Kidney (tissue), 14 donors: ENCODE measurements around the gene ACTN4. TPM values are rescaled to one million over a fixed set of nuclear protein-coding genes. Genes with fewer than 3 reads are reported as not detected.
A peak's percentile ranks its signal among the peaks of the same experiment; 100 is the strongest.

Experiments
- DNase-seq, 5 donors: peaks; one replicate each; pipeline ENCODE4 v3.0.0-alpha.2; 2013 to 2020
- FAIRE-seq: peaks from 2 replicates; lab custom pipeline; 2012; peaks lifted over from hg19 to GRCh38; lab: Jason Lieb, UNC
- H3K27ac ChIP-seq, 2 donors: one replicate each; pipeline ENCODE4 v1.7.0; 2013; ENCODE audit warnings: low read depth in 2 of 2, low read length in 2 of 2, inconsistent platforms in 1 of 2
- H3K27me3 ChIP-seq: one replicate; pipeline ENCODE4 v1.7.1; 2013; ENCODE audit warnings: low read length, inconsistent platforms; ENCODE audit not compliant: control insufficient read depth, insufficient read depth
- H3K36me3 ChIP-seq, 3 donors: one replicate each; pipeline versions ENCODE4 v1.7.0 to v1.7.1; 2013; ENCODE audit warnings: low read length in 3 of 3, control low read depth in 1 of 3, inconsistent platforms in 1 of 3; ENCODE audit not compliant: insufficient read depth in 3 of 3, control insufficient read depth in 2 of 3
- H3K4me1 ChIP-seq, 3 donors: one replicate each; pipeline versions ENCODE4 v1.7.0 to v1.7.1; 2013; ENCODE audit warnings: low read length in 3 of 3, inconsistent platforms in 1 of 3, low read depth in 1 of 3; ENCODE audit not compliant: control insufficient read depth in 2 of 3, insufficient read depth in 2 of 3
- H3K4me3 ChIP-seq, 3 donors: one replicate each; pipeline versions ENCODE4 v1.7.0 to v1.8.1; 2013; ENCODE audit warnings: low read length in 3 of 3, control low read depth in 1 of 3, inconsistent platforms in 1 of 3
- H3K9ac ChIP-seq, 3 donors: one replicate each; pipeline versions ENCODE4 v1.7.0 to v1.7.1; 2013; ENCODE audit warnings: low read length in 3 of 3, control low read depth in 1 of 3, inconsistent platforms in 1 of 3
- H3K9me3 ChIP-seq, 3 donors: one replicate each; pipeline versions ENCODE4 v1.7.0 to v1.7.1; 2013; ENCODE audit warnings: low read length in 3 of 3, control low read depth in 1 of 3, inconsistent platforms in 1 of 3; ENCODE audit not compliant: control insufficient read depth in 2 of 3, insufficient read depth in 1 of 3
- CTCF ChIP-seq: IDR thresholded peaks from 3 replicates; pipeline ENCODE4 v1.5.1; 2012; ENCODE audit warnings: mild to moderate bottlenecking, moderate library complexity, borderline replicate concordance; ENCODE audit not compliant: insufficient read depth; ENCODE audit errors: extremely low read depth
- intact Hi-C: fragments of 100-400 bp; cut with DNase I; formaldehyde crosslinking; loops from one replicate; pipeline ENCODE4 v1.11.1; 2022
- polyA plus RNA-seq: library from polyadenylated mRNA; stranded (reverse); fragments of 350-450 nt; fragmentation: Illumina TruSeq; extraction: RNeasy Lipid Tissue Mini Kit (QIAGEN cat#74804); gene quantifications from one replicate; pipeline ENCODE4 v1.2.3, GENCODE V29; 2014; ENCODE audit warnings: low read depth, low replicate concordance; ENCODE audit not compliant: insufficient read depth
- total RNA-seq: library from RNA; stranded (reverse); fragmentation: NEBNext Ultra II Directional; extraction: Animal tissue kit (Norgen Biotek cat#: 25700); gene quantifications from one replicate; pipeline ENCODE4 v1.2.1, GENCODE V29; 2021
- donor health status: control.
- donor health status: control.
- donor health status: control.
- donor health status: control.
- donor health status: control.
- donor health status: DM: yes; HTN: yes; CAD: no.
- donor health status: Normal renal cell carcinoma (clear cell type).

The ACTN4 gene
- total and polyA plus RNA-seq, 2 donors from 2014 or later = 231 to 606 TPM

GRCh38 chr19:38736036-38736412 lies 88.6 kb downstream of the ACTN4 start:
- H3K9ac ChIP-seq = no peak overlapping the region
- no peak for TF ChIP-seq CTCF

GRCh38 chr19:38736413-38737280 lies 89.2 kb downstream of the ACTN4 start:
- TF ChIP-seq CTCF = no peak
- H3K9me3 ChIP-seq = no peaks in the 10 kb centered on the region
- peak overlapping the region; percentile 53 to 83 for H3K27ac ChIP-seq
- peak; percentile 72 to 95 (median 82) for DNase-seq
- no peaks in the 10 kb centered on the region for H3K27me3 ChIP-seq
- H3K4me1 ChIP-seq = peaks cover 0 to 4% (median 3%) of the 10 kb centered on the region in 3 donors
- intact Hi-C loops = no loop called here
- peak overlapping the region in 1 of 3 donors; percentile 19 for H3K9ac ChIP-seq
- H3K36me3 ChIP-seq = no peaks in the 10 kb centered on the region
- H3K4me3 ChIP-seq = peak overlapping the region in 1 of 3 donors; percentile 47
- FAIRE-seq = no peak

More at GRCh38 chr19:38736036-38736412, 88.6 kb downstream of the ACTN4 start:
- Histone ChIP-seq H3K36me3 (peaks cover 0 to 3% (median 0%) of the 10 kb centered on the region in 3 donors), H3K27me3 (no peaks in the 10 kb centered on the region), H3K27ac (peak overlapping the region; percentile 32 to 83), H3K4me3 (peak overlapping the region in 2 of 3 donors; percentile 14 to 47), H3K9me3 (no peaks in the 10 kb centered on the region), H3K4me1 (peaks cover 0 to 9% (median 5%) of the 10 kb centered on the region in 3 donors)
- DNase-seq (peak in 4 of 5 donors; percentile 59 to 92 (median 76)), FAIRE-seq (no peak)
- intact Hi-C loops = no loop called here

- H3K27me3 ChIP-seq = no peaks in the 10 kb centered on the region
- no peak for TF ChIP-seq CTCF
- DNase-seq (peak in 2 of 5 donors; percentile 9 to 81), FAIRE-seq (no peak)
- intact Hi-C loops = no loop called here
- H3K36me3 ChIP-seq = no peaks in the 10 kb centered on the region
- no peaks in the 10 kb centered on the region for H3K9me3 ChIP-seq
- no peak overlapping the region for H3K4me3 ChIP-seq
- peaks cover 0 to 2% (median 0%) of the 10 kb centered on the region in 3 donors for H3K4me1 ChIP-seq
- no peak overlapping the region for H3K9ac ChIP-seq
- H3K27ac ChIP-seq = no peak overlapping the region
Observed at GRCh38 chr19:38737281-38737865, 89.9 kb downstream of the ACTN4 start.
